Superior temporal gyrus (tissue), 1 donor: ENCODE data around the gene STKLD1.

ENCODE experiments used
- DNase-seq: peaks from one replicate; pipeline ENCODE4 v3.0.0-alpha.2; 2016; ENCODE audit errors: extremely low spot score

The STKLD1 gene

GRCh38 chr9:133417541-133418461 lies 41.6 kb downstream of the STKLD1 start, which contains the start of gene REXO4:
TSS of gene REXO4 (minus strand) at chr9:133418010. CDS start at chr9:133417844, 166 bp downstream.
- peak; percentile 83 for DNase-seq

- DNase-seq: no peak
Observed at GRCh38 chr9:133419005-133419404, 42.8 kb downstream of the STKLD1 start.

- DNase-seq: no peak
Observed at GRCh38 chr9:133420392-133420827, 44.2 kb downstream of the STKLD1 start.

DNA sequence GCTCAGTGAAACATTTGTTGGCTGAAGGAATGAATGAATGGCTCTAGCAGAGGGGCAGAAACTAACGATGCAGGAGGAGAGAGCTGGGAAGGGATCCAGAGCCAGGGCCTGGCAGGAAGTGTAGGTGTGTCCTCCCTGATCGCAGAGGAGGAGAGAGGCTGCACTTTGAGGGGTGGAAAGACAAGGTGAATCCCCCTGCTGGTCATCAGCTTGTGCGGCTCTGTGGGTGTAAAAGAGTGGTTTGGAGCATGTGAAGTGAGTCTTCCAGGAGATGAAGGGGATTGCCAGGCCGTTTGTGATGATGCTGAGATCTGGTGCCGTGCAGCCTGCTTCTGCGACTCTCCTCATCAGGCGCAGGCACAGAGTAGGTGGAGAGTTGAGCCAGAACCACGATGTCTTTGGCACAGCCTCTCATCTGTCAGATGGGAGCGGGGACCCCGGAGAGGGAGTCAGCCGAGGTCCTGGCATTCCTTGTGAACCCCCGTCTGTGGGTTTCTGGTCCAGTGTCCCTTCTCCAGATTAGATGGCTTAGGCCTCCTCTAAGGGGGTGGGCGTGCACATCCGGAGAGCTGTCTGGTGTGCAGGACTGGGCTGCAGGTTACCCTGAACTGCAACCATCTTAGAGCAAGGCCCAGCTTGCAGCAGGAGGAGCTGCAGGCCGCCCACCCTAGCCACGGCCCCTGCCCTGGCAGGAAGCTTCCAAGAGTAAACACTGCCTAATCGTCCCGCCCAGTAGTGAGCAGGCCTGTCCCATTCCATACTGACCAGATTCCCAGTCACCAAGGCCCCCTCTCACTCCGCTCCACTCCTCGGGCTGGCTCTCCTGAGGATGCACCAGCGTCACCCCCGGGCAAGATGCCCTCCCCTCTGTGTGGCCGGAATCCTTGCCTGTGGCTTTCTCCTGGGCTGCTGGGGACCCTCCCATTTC lies 45.7 kb downstream of the STKLD1 start, which contains the start of gene ADAMTS13:
TSS of gene ADAMTS13 (plus strand) at position 753 of the 928 bp plus-strand sequence. CDS start at position 830, 77 bp downstream.
- DNase-seq: peak; percentile 19

DNA sequence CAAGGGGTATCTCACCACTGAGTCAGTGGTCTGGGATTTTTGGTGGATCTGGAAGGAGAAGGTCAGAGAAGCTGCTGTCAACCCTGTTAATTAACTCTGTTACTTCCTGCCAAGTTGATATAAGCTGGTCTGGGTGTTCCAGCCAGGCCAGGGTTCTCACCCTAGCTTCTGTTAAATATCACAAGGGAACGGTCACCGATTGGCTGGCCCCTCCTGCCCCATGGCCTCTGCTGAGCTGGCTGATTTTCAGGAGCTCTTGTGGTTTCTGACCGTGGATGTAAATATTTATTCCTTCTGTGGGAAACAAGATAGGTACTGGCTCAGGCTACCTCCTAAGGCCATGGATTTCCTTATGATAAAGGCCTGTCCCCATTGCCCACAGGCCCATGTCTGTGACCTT lies 47.0 kb downstream of the STKLD1 start:
- DNase-seq: no peak

DNA sequence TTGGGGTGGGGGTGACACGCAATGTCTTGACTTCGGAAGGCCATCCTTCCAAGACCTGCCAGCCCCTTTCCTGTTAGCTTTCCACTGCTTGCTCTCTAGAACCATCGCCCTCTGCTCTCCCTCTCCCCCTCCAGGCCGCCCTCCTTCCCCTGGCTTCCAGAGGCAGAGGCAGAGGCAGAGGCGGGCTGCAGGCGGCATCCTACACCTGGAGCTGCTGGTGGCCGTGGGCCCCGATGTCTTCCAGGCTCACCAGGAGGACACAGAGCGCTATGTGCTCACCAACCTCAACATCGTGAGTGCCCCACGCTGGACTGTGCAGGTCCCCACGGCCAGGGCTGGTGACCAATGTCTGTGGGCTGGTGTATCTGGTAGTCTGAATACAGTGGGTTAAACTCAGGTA lies 48.0 kb downstream of the STKLD1 start:
- DNase-seq: no peak

GRCh38 chr9:133425049-133425632 lies 49.0 kb downstream of the STKLD1 start:
- no peak for DNase-seq

DNA sequence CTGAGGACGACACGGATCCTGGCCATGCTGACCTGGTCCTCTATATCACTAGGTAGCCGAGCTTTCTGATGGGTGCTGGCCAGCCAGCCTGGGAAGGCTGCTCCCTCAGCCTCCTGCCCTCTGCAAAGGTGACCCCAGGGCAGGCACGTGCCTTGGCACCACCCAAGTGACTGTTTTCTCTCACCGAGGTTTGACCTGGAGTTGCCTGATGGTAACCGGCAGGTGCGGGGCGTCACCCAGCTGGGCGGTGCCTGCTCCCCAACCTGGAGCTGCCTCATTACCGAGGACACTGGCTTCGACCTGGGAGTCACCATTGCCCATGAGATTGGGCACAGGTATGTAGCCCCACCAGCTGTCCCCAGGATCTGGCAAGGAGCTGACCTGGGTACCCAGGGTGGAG lies 49.8 kb downstream of the STKLD1 start:
- DNase-seq: no peak

GRCh38 chr9:133427658-133428348 lies 51.6 kb downstream of the STKLD1 start:
- DNase-seq: no peak

GRCh38 chr9:133428617-133429101 lies 52.5 kb downstream of the STKLD1 start:
- no peak for DNase-seq

DNA sequence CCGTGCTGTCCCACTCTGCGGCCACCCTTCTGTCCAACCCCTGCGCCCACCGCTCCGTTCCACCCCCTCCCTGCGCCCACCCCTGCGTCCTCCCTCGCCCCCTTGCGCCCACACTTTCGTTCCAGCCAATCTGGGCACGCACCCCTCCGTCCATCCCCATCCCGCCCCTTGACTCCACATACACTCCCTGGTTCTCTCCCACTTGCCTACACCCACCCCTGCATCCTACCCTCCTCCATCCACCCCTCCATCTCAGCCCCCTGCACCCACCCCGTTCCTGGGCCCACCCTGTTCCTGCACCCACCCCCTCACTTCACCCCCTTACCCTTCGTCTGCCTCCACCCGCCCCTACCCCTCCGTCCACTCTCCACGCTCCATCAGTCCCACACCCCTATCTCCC lies 53.0 kb downstream of the STKLD1 start:
- no peak for DNase-seq

GRCh38 chr9:133429641-133430161 lies 53.5 kb downstream of the STKLD1 start:
- no peak for DNase-seq

DNA sequence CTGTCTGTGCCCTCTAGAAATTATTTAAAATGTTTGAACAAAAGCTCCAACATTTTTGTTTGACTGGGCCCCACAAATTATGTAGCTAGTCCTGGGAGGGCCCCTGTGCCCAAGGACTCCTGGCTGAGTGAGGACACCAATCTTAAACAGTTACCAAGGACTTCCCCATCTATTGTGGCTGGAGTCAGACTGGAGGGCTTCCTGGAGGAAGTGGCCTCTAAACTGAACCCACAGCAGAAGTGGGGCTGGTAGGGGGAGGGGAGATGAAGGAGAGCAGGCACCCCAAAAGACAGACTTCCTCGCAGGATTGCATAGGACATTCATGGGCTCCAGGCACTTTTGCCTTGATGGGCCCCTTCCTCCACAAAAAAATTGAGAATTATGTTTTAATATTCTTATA lies 54.1 kb downstream of the STKLD1 start:
- no peak for DNase-seq

DNA sequence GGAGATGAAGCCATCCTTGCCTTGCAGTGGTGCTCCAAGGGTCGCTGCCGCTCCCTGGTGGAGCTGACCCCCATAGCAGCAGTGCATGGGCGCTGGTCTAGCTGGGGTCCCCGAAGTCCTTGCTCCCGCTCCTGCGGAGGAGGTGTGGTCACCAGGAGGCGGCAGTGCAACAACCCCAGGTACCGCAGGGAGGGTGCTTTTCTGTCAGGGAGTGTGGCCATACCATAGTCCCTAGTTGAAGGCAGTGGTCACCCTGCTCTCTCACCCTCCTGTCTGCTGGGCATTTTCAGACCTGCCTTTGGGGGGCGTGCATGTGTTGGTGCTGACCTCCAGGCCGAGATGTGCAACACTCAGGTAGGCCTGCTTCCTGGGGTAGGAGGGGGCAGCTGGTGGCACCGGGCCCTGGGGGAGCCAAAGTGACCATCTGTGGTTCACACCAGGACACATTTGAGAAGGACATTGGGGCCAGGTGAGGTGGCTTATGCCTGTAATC lies 57.2 kb downstream of the STKLD1 start:
- DNase-seq: no peak

DNA sequence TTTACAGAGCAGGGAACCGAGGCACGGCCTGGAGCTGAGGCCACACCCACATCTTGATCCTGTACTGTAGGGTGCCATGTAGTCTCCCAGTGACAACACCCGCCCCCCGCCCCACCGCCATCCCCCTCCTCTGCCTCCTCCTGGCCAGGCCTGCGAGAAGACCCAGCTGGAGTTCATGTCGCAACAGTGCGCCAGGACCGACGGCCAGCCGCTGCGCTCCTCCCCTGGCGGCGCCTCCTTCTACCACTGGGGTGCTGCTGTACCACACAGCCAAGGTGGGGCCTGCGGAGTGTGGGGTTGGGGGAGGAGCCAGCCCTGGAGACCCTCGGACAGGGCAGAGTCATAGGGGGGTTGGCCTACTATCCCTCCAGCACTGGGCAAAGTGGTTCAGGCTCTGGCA lies 60.5 kb downstream of the STKLD1 start:
- no peak for DNase-seq

- no peak for DNase-seq
Observed at GRCh38 chr9:133437753-133438531, 61.8 kb downstream of the STKLD1 start.

GRCh38 chr9:133439337-133439736 lies 63.2 kb downstream of the STKLD1 start:
- no peak for DNase-seq

DNA sequence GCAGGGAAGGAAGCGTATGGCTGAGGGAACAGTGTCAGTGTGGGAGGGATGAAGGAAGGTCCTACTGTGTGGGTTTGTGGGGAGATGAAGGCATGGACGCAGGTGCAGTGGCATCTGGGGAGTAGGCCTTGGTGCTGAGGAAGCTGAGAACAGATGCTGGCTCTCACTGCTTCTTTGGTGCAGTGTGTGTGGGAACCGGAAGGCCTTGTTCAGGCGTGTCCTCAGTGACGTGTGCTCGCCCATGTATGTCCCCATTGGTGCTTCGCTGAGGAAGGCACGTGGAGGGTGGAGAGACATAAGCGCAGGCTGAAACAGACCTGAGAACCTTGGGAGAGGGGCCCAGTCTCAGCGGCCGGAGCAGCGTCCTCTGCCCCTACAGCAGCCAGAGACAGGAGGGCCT lies 64.7 kb downstream of the STKLD1 start:
- peak; percentile 22 for DNase-seq

DNA sequence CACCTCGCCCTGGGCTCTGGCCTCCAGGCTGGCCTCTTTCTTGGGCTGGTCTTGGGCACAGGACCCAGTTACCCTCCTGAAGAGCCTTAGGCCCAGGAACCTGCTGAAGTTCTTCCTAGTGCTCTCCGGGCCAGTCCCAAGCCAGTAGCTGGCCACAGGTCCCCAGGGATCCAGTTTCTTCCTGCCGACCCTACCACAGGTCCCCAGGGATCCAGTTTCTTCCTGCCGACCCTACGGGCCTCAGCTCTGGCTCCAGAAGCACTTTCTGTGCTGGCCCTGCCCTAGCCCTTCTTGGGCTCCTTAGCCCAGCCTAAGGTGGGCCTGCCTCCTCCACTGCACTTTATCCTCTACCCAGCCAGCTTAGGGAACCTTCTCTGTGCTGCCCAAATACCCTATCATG lies 65.4 kb downstream of the STKLD1 start:
- DNase-seq: no peak

DNA sequence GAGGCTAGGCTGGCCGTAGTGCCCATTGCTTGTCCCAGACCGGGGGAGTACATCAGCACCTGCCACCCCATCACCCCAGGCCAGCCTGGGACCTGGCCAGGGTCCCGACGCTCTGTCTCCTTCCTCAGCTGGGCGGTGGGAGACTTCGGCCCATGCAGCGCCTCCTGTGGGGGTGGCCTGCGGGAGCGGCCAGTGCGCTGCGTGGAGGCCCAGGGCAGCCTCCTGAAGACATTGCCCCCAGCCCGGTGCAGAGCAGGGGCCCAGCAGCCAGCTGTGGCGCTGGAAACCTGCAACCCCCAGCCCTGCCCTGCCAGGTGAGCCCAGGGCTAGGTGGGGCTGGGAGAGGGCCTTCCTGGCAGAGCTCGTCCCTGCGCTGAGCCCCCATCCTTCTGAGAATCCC lies 67.1 kb downstream of the STKLD1 start:
- DNase-seq: no peak
